ENCODE results near the gene C12orf42.

C12orf42 gene

DNA sequence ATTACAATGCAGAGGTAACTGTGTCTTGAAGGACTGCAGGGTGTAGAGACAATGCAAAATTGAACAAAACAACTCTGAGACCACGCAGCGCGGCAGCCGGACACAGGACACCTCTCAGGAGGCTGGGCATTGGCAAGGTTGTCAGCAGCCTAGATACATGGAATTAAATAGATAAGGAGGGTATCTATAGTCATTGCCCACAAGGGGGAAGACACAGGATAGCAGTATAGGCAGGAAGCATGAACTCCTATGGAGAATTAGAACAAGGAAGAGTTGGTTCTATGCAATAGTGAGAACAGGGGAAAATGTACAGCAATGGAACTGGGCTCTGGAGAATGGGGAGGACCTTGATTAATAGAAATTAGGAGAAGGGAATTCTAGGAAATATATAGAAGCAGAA, 164.1 kb downstream of the C12orf42 start:
- no peak for DNase-seq

- DNase-seq = no peak
These were observed 165.1 kb downstream of the C12orf42 start for GRCh38 chr12:103330672-103331071.

GRCh38 chr12:103327676-103328075, 168.1 kb downstream of the C12orf42 start:
- no peak for DNase-seq

GRCh38 chr12:103326190-103326589, 169.6 kb downstream of the C12orf42 start:
- DNase-seq = peak; percentile 3

DNA sequence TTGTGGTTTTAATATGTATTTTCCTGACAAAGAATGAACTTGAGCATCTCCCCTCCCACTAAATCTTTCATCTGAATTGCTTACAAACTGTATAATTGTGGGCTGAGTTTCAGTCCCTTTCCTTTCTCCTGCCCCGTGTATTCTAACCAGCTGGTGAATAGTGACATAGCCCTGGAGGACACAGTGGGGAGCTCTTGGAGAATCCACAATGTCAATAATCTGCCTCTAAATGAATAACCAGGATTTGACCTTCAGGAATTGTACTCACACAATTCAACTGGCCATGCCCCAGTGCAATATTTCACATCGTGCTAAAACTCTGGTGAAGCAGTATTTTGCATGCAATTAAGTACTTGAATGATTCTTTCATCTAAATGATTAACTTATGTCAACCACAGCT, 177.2 kb downstream of the C12orf42 start:
- DNase-seq = no peak

DNA sequence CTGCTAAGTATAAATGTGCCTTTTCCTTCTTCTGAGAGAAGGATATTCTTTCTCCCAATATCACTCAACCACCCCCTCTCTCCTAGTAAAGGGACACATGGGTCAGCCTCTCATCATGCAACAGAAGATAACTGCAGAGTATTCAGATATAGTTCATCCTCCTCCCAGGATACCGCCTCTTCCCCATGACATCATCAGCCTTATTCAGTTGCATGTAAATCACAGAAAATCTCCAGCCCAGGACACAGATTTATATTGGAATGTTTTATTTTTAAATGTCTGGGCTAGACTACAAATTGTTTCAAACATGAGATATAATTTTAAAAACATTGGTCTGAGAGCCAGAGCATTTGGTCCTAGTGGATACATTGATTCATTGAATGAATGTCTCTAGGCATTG, 178.5 kb downstream of the C12orf42 start:
- no peak for DNase-seq

- DNase-seq = no peak
These were observed 181.0 kb downstream of the C12orf42 start for GRCh38 chr12:103314786-103315185.

DNA sequence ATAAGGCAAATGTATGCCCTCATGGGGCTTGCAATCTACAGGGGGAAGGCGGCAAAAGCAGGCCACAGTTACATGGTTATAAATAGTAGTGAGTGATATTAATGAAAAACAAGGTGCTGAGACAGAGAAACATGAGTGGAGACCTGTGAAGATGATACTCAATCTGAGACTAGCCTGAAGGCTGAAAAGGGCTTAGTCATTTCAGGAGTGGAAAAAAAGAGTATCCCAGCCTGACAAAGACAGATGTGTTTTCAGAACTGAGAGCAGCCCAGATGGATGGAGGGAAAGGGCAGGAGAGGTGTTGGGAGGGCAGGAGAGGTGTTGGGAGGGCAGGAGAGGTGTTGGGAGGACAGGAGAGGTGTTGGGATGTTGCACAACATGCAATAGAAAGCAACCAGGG, 181.9 kb downstream of the C12orf42 start:
- DNase-seq = no peak

- no peak for DNase-seq
These were observed 182.9 kb downstream of the C12orf42 start for GRCh38 chr12:103312742-103313354.

- DNase-seq = no peak
These were observed 185.1 kb downstream of the C12orf42 start for GRCh38 chr12:103310546-103311270.

- DNase-seq = no peak
These were observed 187.4 kb downstream of the C12orf42 start for GRCh38 chr12:103308396-103308795.

DNA sequence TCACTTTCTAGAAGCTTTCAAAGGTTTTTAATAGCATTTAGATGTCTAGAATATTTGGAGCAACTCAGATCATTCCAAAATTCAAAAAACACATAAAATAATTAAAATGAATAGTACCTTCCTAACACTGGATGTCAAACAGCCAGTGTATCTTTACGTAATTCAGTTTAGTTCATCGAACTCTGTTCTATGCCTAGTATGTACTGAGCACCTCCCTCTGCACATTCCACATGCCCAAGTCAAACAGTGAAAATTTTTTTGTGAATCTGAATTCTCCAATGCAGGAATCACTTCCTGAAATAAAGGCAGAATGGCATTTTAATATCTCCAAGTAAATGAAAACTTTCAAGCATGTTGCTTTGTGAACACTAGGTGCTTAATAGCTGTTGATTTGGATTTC, 192.3 kb downstream of the C12orf42 start:
- no peak for DNase-seq

DNA sequence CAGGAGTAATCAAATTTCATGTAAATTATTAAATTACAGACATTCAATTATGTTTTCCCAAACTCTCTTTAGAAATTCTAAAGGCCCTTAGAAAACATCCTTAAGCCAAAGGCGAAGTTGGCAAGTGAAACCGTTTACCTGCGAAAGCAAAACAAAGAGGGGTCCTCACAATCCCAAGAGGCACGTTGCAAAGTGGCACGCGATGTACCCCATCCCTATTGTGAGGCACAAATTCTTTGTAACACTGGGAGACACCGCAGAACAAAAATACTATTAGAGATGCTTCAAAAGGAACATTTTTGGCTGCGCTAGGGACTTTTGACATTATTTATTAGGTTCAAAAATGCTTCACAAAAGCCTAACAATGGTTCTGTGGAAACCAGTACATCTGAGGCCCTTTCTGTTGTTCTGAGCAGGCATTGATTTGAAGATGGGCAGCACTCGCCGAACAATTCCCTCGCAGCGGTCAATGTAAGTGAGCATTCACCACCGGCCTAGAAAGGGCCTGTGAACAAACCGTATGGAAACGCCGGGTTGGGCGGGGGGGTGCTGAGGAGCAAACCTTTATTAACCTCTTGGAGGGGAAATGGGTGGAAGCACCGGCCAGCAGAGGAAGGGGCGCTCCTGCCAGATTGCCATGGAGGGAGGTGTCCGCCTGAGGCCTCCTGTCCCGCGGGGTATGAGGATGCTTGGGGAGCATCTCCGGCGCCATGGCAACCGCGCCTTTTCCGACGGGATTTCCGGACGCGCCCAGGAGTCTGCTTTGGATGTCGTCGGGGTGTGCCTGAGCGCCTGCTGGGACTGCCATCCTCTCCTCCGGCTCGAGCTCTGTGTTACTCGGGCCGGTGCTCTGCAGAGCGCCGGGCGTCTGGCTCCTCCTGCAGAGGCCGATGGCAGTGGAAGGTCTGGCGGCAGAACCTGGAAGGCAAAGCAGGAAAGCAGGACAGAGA, 193.9 kb downstream of the C12orf42 start:
- DNase-seq = no peak

DNA sequence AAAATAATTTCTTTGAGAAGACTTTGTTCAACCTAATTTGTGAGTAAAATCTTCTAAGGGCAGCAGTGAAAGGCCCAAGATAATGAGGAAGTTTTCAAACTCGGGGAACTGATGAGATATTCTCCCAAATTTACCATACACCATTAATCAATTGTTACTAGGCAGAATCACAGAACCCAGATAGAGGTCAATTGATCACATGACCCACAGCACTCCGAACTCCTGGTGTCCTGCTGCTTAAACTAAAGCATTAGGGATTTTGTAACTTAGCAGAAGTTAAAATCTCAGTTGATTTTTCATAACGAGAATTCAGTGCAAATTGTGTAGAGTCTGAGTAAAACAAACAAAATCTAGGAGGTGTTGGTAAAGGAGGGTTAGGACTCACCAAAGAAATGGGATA, 207.8 kb downstream of the C12orf42 start:
- DNase-seq = no peak

DNA sequence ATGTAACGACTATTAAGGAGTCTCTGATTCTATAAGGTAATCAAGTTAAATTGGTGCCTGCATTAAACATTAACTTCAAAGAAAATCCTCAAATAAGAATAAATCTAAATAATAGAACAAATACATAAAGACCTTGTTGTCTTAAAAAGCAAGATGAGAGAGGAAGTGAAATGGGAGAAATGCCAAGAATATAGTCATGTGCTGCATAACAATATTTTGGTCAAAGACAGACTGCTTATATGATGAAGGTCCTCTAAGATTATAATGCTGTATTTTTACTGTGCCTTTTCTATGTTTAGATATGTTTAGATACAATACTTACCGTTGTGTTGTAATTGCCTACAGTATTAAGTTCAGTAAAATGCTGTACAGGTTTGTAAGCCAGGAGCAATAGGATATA, 213.6 kb downstream of the C12orf42 start:
- no peak for DNase-seq

GRCh38 chr12:103279444-103279843, 216.3 kb downstream of the C12orf42 start:
- no peak for DNase-seq

DNA sequence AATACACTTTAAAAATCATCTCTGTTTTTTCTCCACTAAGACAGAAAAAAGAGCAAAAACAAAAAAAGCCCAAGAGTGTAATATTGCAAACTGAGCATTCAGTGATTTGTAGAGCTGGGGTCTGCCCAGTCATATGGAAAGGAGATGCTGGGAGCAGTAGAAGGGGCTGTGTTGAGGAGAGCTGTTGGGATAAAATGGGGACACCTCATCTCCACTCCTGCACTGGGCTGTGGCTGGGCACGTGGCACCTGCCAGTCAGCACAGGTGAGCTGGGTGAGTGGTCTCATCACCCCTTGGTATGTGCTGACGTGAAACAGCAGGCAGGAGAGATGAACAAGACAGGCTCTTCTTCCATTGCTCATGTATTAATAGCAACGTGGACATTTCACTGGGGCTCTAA, 217.4 kb downstream of the C12orf42 start:
- DNase-seq = no peak

GRCh38 chr12:103273645-103274044, 222.1 kb downstream of the C12orf42 start:
- no peak for DNase-seq

DNA sequence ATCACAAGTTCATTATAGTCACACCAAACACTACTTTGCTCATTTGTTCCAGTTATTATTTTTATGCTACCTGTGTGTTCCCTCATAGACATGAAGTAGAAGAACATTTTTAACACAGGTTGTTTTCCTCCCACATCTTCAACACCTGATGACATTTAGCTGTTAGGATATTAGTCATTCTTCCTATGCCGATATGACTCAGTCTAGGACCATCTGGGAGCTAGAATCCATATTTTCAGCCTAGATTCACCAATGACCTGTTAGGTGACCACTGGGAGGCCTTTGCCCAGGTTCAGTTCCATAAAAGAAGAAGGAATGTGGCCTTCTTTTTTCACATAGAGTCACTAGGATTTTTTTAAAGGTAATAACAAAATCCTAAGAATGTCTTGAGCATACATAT, 222.8 kb downstream of the C12orf42 start:
- no peak for DNase-seq

DNA sequence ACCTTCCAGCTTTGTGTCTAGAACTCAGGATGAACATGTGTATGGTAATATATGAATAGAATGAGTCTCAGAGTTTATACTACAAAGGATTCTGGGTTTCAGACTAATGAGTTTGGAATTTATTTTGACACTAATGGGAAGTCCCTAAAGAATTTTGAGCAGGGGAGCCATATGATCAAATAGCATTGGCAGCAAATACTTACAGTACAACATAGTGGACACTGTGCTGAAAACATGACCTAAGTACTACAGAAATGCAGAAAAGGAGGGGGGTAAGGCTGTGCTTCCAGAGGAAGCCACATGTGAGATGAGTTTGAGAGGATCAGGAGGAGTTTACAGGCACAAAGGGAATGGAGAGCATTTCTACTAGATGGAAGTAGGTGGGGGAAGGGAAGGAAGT, 225.8 kb downstream of the C12orf42 start:
- no peak for DNase-seq

DNA sequence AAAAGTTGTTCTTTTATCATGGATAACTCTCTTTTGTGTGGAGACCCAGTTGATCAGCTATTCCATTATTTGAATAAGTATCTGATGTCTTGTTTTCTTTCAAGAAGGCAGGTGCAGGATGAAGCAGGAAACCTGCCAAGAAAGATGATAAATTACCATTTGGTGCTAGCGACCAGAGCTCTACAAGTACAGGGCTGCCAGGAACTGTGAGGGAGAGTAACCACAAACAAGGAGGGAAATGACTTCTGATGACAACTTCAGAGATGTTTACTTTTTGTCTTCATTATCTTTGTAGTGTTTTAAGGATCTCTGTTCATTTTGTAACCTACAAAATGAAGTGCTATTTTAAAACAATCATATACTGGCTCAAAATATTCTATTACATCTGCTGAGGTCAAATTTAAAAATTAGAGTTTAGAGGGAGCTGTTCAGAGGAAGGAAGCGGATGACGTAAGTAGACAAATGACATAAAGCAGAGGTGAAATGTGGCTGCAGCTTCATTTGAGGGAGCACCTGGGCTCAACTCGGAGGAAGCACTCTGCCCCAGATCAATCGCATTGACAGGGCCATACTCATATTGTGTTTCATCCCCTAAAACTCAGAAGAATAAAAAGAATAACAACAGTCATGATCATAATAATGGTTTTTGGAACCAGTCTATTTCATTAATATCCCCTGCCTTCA, 226.8 kb downstream of the C12orf42 start:
- peak; percentile 18 for DNase-seq

DNA sequence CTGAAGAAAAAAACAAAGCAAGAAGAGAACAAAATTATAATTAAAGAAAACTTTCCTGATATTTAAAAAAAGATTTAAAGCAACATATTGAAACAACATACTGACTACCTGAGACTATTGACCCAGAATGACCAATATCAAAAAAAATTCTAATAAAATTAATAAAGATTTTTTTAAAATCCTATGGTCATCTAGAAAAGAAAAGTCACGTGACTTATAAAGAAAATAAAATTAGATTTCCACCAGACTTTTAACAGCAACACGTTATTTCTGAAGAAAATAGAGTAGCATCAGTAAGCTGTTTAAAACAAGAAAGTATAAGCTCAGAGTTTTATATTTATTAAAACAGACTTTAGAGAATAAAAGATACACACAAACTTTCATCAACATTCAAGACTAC, 238.0 kb downstream of the C12orf42 start:
- DNase-seq = no peak

Data from CD4-positive, alpha-beta T cell treated with Interleukin-17A for 1 hour (primary cell).